HG03442 (cell line): ENCODE data around the gene GUCY2C.
A peak's percentile ranks its signal among the peaks of the same experiment; 100 is the strongest.
"Not testable (repeated sequence)": the region's sequence is repeated elsewhere in the genome, so short reads cannot be mapped to it uniquely, and the experiment has no call there.

Experiments used
- ATAC-seq: cut with Tn5 transposase; IDR thresholded peaks from one replicate; pipeline ENCODE4 v1.9.1; 2021; ENCODE audit warnings: mild to moderate bottlenecking, moderate library complexity; ENCODE audit not compliant: unreplicated experiment

GUCY2C gene

GRCh38 chr12:14696265-14696741 is at the start of gene GUCY2C:
TSS of gene GUCY2C (minus strand) at chr12:14696599. CDS start at chr12:14696448, 151 bp downstream.
- no peak for ATAC-seq

GRCh38 chr12:14743061-14743460 is 46.7 kb upstream of the GUCY2C start:
- ATAC-seq = no peak

DNA sequence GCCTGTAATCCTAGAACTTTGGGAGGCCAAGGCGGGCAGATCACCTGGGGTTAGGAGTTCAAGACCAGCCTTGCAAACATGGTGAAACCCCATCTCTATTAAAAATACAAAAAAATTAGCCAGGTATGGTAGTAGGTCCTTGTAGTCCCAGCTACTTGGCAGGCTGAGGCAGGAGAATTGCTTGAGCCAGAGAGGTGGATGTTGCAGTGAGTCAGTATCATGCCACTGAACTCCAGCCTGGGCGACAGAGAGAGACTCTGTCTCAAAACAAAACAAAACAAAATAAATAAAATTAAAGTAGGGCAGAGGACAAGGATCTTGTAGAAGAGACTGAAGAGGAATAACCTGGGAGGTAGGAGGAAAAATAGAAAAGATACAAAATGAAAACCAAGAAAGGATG is 45.5 kb upstream of the GUCY2C start:
- no peak for ATAC-seq

DNA sequence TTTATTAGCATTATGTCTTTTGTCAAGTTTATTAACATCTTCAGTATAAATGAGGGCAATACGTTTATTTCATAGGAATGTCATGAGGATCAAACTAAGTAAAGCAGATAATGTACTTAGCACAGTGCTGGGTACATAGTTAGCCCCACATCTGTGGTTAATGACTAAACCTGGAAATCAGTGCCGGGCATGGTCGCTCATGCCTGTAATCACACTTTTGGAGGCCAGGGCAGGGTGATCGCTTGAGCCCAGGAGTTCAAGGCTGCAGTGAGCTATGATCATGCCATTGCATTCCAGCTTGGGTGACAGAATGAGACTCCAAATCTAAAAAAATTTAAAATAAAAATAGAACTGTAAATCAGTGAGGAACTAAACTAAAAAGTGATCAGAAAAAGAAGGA is 44.8 kb upstream of the GUCY2C start:
- ATAC-seq = no peak

DNA sequence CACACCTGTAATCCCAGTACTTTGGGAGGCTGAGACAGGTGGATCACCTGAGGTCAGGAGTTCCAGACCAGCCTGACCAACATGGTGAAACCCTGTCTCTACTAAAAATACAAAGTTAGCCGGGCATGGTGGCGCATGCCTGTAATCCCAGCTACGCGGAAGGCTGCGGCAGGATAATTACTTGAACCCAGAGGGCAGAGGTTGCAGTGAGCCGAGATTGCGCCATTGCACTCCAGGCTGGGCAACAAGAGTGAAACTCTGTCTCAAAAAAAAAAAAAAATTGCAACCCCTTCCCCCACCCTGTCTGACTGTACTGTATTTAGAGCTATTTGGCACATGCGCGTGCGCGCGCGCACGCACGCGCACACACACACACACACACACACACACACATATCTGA is 40.0 kb upstream of the GUCY2C start:
- not testable (repeated sequence) for ATAC-seq

- no peak for ATAC-seq
These were observed 35.4 kb upstream of the GUCY2C start for GRCh38 chr12:14731821-14732220.

- no peak for ATAC-seq
These were observed 33.2 kb upstream of the GUCY2C start for GRCh38 chr12:14729586-14729985.

DNA sequence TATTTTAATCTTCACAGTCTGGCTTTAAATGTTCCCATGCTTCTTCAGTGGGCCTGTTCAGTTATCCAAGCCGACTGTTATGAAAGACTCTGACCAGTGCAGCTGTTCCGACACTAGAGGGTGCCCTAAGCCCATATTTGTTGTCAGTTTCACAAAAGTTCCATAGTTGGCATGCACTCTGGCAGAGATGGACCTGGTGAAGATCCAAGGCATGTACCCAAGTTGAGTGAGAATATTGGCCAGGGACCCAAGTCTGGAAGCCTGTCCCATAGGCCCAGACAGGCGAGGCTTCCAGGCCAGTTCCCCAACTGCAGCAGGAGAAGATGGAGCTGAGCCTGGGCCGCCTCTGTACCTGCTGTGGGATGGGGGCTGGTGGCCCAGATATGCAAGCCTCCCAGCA is 27.4 kb upstream of the GUCY2C start:
- no peak for ATAC-seq

DNA sequence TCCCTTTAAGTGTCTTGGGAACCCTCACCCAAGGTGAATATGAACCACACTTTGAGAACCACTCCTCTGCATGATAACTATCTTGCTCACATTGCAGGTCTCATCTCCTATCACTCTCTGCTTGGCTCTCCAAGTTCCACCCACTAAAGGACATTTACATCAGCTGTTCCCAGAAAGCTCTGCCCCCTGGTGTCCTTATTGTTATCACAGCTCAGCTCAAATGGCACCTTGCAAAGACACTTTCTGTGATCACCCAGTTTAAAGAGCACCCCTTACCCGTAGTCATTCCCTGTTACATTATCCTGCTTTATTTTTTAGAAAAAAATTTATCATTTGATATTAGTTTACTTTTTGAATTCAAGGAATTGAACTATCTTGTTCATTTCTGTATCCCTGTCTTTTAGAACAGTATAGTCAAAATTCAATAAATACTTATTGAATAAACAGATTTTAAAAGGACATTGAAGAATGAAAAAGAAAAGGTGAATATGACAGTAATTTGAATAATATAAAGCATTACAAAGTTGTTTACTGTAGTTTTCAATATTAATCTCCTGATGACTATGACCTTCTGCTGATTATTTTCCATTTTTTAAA is 20.5 kb upstream of the GUCY2C start:
- no peak for ATAC-seq

GRCh38 chr12:14714437-14714836 is 18.0 kb upstream of the GUCY2C start:
- ATAC-seq = no peak

GRCh38 chr12:14710632-14711320 is 14.4 kb upstream of the GUCY2C start:
- no peak for ATAC-seq

GRCh38 chr12:14701809-14702568 is 5.6 kb upstream of the GUCY2C start:
- no peak for ATAC-seq

DNA sequence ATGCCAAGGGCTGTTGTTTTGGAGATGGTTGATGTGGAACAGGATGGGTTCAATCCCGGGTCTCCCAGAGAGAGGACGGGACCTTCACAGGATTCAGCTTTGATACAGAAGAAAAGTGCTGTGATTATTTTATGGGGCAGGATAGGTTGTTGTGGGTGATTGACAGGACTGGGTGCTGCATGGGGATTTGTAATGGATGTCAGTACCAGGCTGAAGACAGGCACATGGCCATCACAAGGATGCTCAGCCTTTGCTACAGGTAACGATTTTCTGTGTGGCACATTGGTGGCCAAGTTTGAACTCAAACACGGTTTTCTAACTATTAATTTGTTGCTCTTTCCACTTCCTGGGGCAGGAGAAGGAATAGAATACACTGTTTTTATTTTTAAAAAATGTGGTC is 4.5 kb upstream of the GUCY2C start:
- ATAC-seq = no peak

DNA sequence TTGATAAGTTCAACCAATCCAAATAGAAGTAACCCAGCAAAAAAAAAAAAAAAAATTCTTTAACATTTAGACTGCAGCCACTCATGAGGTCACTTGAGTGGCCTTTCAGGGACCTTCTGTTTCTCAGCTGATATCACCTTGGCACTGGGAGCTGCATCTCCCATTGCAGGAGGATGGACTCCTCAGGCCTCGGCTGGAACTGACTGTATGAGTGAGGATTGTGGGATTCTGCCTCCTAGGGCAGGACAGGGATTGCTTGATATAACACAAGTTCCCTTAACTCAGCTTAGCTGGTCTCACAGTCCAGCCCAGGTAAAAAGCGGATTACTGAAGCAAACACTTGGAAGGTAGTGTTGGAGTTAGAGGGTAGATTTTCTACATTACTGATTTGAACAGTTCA is 3.5 kb upstream of the GUCY2C start:
- ATAC-seq = no peak

DNA sequence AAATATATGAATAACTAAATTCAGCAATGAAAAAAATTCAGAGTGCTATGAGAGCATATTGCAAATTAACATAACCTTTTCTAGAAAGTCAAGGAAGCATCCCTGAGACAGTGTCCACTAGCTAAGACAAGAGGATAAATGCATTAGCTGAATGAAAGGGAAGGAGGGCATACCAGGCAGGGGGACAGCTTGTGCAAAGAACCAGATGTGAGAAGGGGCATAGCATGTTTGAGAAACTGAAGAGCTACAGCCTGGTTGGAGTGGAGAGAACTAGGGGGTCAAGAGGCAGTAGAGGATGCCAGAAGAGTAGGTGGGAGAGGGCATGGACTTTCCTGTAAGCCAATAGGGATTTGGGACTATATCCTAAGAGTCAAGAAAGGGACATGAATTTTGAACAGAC is 2.2 kb upstream of the GUCY2C start:
- ATAC-seq = no peak

- no peak for ATAC-seq
These were observed 671 bp downstream of the GUCY2C start for GRCh38 chr12:14695715-14696141.

GRCh38 chr12:14694970-14695369 is 1.4 kb downstream of the GUCY2C start:
- ATAC-seq = no peak

- no peak for ATAC-seq
These were observed 2.2 kb downstream of the GUCY2C start for GRCh38 chr12:14694145-14694714.

GRCh38 chr12:14693116-14693515 is 3.3 kb downstream of the GUCY2C start:
- ATAC-seq = no peak

GRCh38 chr12:14691560-14691959 is 4.8 kb downstream of the GUCY2C start:
- ATAC-seq = no peak

DNA sequence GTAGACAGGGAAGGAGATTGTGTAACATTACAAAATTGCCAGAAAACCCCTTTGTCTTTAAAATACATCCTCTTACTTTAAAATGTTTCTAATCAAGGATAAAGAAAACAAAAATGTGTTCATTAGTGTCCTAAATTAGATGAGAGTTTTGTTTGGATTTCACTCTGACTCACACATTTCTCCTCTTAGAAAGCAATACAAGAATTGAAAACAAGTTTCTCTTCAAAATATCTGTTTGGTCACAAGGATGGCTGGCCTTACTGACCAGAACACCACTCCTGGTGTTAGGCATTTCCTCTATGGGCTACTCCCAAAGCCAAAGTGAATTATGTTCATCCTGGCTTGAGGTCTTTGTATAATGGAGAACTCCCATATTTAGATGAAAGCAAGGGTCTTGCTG is 6.4 kb downstream of the GUCY2C start:
- ATAC-seq = no peak

GRCh38 chr12:14689144-14689543 is 7.3 kb downstream of the GUCY2C start:
- peak; percentile 57 for ATAC-seq
